NCI-H460 (cell line): Measurements from ENCODE around the gene XYLT2. TPM values are rescaled to one million over a fixed set of nuclear protein-coding genes. Genes with fewer than 3 reads are reported as not detected.
A peak's percentile ranks its signal among the peaks of the same experiment; 100 is the strongest.
"Not testable (repeated sequence)": the region's sequence is repeated elsewhere in the genome, so short reads cannot be mapped to it uniquely, and the experiment has no call there.

Source experiments
- DNase-seq: peaks from one replicate; pipeline ENCODE4 v3.0.0-alpha.2; 2016; ENCODE audit warnings: low read depth; ENCODE audit errors: extremely low read depth
- small RNA-seq, 2 experiments: library from RNA; depleted of rRNA; stranded (forward); fragments of <200 nt; gene quantifications; one replicate each; pipeline ENCODE3, GENCODE V24; 2014
- total RNA-seq: library from RNA; depleted of rRNA; stranded (reverse); fragments of >200 nt; shearing (Covaris generic); gene quantifications from 2 replicates; pipeline ENCODE4 v1.2.3, GENCODE V29; 2014; rRNA removed

XYLT2 gene
- total RNA-seq, 1 experiment from 2014 or later, result 21.0 TPM

DNA sequence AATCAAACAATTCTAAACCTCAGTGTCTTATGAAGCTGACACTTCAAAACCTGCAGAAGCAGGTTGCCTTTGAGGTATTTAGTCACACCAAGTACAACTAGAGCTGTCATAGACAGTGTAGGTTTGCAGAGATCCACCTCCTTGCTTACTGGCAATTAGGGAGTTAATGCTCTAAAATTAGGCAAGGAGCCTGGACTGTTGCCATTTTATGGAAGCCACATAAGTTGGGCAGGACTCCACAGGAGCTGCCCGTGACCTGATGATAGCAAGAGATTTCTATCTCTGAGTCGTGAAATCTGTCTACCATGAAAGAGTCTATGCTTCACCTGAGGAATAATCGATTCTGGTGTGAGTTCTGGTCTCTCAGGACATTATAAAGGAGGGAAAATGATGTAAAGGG is 36.0 kb downstream of the XYLT2 start:
- no peak for DNase-seq

- no peak for DNase-seq
Observed at GRCh38 chr17:50382931-50383330, 37.0 kb downstream of the XYLT2 start.

- DNase-seq, result peak; percentile 38
Observed at GRCh38 chr17:50386510-50386909, 40.6 kb downstream of the XYLT2 start.

- DNase-seq, result no peak
Observed at GRCh38 chr17:50388728-50389127, 42.8 kb downstream of the XYLT2 start.

- no peak for DNase-seq
Observed at GRCh38 chr17:50389534-50389933, 43.6 kb downstream of the XYLT2 start.

GRCh38 chr17:50392621-50393020 is 46.7 kb downstream of the XYLT2 start:
- no peak for DNase-seq

- DNase-seq, result no peak
Observed at GRCh38 chr17:50393700-50394099, 47.8 kb downstream of the XYLT2 start.

DNA sequence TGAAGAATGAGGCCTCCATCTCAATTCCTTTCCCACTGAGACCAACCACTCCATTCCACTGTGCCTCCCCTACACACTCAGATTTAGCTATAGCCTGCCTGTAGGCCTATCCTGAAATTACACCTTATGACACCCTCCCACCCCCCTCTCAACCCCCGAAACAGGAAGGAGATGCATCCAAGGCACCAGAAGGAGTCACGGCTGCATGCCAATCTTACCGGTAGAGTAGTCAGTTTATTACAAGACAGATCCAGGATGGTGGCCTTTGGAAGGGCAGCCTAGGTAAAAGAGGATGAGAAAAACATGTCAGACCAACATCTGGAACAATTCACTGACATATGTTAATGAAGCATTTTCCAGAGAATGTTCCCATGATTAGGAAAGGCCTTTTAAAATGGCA is 48.8 kb downstream of the XYLT2 start:
- no peak for DNase-seq

DNA sequence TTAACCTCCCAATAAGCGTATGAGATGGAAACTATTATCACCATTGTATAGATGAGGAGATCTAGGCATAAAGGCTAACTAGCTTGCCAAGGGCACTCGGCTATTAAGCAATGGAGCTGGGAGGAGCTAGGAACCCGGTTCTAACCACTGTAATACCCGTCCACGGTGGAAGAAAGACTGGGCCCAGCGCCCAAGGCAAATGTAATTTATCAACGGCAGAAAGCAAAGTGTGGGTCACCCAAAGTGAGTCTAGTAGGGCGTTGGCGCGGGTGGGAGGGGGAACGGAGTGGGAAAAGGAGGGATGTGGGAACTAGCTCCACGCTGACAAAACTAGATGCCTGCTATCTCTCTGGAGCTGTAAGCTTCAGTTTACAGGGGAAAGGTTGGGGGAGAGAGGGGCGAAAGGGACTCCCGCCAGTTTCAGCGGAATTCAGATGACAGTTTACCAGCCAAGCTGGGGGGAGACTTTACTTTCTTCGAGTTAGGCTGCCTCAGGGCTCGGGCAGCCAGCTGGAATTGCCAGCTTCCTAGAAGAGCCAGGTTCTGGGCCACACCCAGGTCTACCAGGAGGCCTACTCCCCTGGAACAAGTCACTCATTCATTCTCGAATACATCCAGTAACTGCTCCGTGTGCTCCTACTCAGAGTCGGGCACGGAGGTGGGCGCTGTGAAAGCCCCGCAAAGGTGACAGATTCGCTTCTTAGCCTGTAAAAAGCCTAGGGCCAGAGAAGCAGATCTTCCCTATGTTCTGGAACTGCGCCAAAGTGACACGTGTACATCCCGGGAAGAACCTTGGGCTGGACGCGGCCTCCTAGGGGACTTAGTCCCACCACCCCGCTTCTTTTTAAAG is 50.6 kb downstream of the XYLT2 start:
- peak; percentile 37 for DNase-seq

DNA sequence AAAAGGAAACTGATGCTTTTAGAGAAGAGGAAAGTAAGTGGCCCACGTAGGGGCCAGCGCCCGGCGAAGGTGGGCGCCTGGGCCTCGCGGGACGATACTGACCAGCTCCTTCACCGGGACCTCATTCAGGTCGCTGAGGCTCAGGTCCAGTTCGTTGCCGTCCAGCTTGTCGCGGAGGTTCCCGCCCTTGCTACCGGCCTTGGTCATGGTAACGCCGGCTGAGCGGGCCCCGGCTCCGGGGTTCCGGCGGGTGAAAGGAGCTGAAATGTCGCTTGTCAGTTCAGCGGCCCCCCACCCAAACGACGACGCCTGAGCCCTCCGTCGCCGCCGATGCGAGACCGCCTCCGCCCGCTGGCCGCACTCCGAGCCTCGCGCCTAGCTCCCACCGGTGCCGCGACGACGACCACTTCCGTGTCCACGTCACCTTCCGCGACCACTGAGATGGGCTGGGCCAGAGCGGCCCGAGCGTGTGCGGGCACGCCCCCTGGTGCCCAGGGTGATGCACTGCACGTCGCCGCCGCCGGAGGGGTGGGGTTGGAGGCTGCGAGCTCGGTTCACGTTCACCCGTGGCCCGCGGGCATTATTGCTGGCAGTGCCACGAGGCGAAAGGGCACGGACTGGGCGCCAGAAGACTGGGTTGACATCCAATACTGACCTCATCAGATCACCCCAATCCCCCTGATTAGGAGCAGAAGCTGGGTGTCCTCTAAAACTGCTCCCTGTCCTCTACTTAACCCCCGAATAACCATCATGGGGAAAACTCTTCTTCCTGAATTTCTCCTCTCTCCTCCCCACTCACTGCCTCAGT is 51.4 kb downstream of the XYLT2 start, which contains the start of gene LRRC59:
Gene LRRC59, minus strand, starts transcription at position 413 of the 808 bp plus-strand sequence. Its CDS starts 206 bp downstream, at position 207.
- DNase-seq, result peak; percentile 67

DNA sequence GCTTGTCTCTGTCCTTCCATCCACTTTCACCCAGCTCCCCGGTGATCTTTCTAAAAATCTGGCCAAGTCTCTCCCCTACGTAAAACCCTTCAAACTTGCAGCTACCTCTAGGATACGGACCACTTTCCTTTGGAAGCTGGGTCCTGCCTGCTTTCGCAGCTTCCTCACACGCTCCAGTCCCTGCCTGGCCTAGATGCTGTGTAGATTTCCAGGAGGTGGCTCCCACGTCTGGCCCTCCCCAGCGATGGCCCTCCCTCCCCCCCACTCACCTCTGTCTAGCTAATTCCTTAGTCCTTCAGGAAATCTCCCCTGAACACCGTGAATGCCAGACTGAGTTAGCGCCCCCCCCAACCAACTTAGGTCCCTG is 52.0 kb downstream of the XYLT2 start:
- no peak for DNase-seq

DNA sequence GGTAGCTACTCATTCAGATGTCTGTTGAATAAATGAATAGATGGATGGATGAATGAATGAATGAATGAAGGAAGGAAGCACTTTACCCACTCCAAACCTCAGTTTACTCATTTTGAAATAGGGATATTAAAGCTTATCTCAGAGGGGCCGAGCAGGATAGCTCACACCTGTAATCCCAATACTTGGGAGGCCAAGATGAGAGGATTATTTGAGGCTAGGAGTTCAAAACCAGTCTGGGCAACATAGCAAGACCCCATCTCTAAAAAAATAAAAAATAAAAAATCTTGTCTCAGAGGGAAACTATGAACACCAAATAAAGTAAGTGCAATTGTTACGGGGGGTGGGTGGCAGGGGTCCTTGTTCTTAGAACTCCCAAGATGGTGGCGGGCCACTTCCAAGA is 52.7 kb downstream of the XYLT2 start:
- not testable (repeated sequence) for DNase-seq

DNA sequence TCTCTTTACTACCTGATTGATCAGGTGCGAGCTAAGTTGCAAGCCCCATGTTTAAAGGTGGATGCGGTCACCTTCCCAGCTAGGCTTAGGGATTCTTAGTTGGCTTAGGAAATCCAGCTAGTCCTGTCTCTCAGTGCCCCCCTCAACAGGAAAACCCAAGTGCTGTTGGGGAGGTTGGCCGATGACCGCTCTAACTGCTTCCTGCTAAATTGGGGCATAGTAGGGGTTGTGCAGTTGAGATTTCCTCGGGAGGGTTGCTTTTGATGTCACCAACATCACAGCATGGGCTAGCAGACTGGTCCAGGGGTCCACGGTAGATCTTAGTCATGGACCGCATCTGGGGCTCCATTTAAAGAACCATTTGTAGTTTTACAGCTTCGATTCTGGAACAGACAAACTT is 53.7 kb downstream of the XYLT2 start:
- not testable (repeated sequence) for DNase-seq

DNA sequence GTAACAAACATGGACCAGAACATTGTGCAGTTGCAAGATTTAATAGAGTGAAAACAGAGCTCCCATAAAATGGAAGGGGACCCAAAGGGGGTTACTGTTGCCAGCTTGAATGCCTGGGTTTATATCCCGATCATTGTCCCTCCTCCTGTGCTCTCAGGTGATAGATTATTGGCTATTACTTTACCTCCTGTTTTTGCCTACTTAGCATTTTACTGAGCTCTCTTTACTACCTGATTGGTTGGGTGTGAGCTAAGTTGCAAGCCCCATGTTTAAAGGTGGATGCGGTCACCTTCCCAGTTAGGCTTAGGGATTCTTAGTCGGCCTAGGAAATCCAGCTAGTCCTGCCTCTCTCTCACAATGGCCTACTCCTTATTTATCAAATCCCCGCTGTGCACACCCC is 59.4 kb downstream of the XYLT2 start:
- DNase-seq, result not testable (repeated sequence)

- DNase-seq, result no peak
Observed at GRCh38 chr17:50406578-50406977, 60.7 kb downstream of the XYLT2 start.

DNA sequence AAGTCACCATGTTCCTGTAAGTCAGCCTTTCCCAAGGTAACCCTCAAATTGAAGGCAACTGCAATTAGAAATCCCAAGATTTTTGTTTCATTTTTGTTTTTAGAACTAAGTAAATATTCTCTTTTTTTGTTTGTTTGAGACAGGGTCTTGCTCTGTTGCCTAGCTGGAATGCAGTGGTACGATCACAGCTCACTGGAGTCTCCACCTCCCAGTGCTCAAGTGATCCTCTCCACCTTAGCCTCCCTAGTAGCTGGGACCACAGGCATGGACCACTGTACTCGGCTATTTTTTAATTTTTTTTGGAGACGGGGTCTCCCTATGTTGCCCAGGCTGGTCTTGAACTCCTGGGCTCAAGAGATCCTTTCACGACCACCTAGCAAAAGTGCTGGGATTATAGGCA is 62.0 kb downstream of the XYLT2 start:
- no peak for DNase-seq

Small RNA genes lying within 50 kb of the gene (small RNA-seq; reads per million reads assigned to genes)
- 0 reads per million in 2 experiments for gene RF00019

Other genes starting within 250 kb of the XYLT2 start
- gene SAMD14, start 216.0 kb upstream of the XYLT2 start, total RNA-seq, result not detected in 2 replicates
- gene PPP1R9B, start 195.4 kb upstream of the XYLT2 start, total RNA-seq, result 38.9 and 40.6 TPM in 2 replicates
- not detected in 2 replicates for gene SGCA, start 180.1 kb upstream of the XYLT2 start, total RNA-seq
- gene COL1A1, start 144.5 kb upstream of the XYLT2 start, total RNA-seq, result 0.66 and 1.2 TPM in 2 replicates
- 0.52 and 1.4 TPM in 2 replicates for gene TMEM92, start 71.7 kb upstream of the XYLT2 start, total RNA-seq
- 61.6 and 66.7 TPM in 2 replicates for gene MRPL27, start 27.1 kb downstream of the XYLT2 start, total RNA-seq
- gene EME1, start 27.1 kb downstream of the XYLT2 start, total RNA-seq, result 8.4 and 14.1 TPM in 2 replicates
- gene LRRC59, start 51.4 kb downstream of the XYLT2 start, total RNA-seq, result 165 and 175 TPM in 2 replicates
- gene ACSF2, start 80.1 kb downstream of the XYLT2 start, total RNA-seq, result 10.4 and 11.7 TPM in 2 replicates
- gene CHAD, start 122.8 kb downstream of the XYLT2 start, total RNA-seq, result not detected in 2 replicates
- gene RSAD1, start 132.7 kb downstream of the XYLT2 start, total RNA-seq, result 28.8 and 33.9 TPM in 2 replicates
- gene MYCBPAP, start 162.3 kb downstream of the XYLT2 start, total RNA-seq, result 0.89 and 1.0 TPM in 2 replicates
- 0.02 TPM in 1 of 2 replicates, not detected in the other for gene EPN3, start 186.6 kb downstream of the XYLT2 start, total RNA-seq
- 73.6 and 82.8 TPM in 2 replicates for gene SPATA20, start 201.0 kb downstream of the XYLT2 start, total RNA-seq
- gene CACNA1G, start 214.6 kb downstream of the XYLT2 start, total RNA-seq, result 0.06 and 0.07 TPM in 2 replicates